Vagina (tissue), 2 donors: ENCODE measurements around the gene PPP1R36.
"Not testable (repeated sequence)": the region's sequence is repeated elsewhere in the genome, so short reads cannot be mapped to it uniquely, and the experiment has no call there.

Source experiments
- POLR2A ChIP-seq, 2 donors: fragments of 450-650 bp; IDR thresholded peaks; one replicate each; pipeline ENCODE4 v1.6.1; 2017; ENCODE audit warnings: antibody characterized with exemption in 2 of 2, mild to moderate bottlenecking in 2 of 2, moderate library complexity in 2 of 2
- POLR2AphosphoS5 ChIP-seq, 2 donors: sonication (generic); formaldehyde crosslinking; IDR thresholded peaks; one replicate each; pipeline ENCODE4 v1.9.0; 2017; ENCODE audit warnings: antibody characterized with exemption in 2 of 2, mild to moderate bottlenecking in 2 of 2, low read depth in 1 of 2; ENCODE audit not compliant: insufficient read depth in 1 of 2
- TF ChIP-seq, protein P1 (sequence below), 3 experiments: fragments of 450-650 bp in 2 of 3; fragments of 200-600 bp in 1 of 3; sonication (generic) in 1 of 3; IDR thresholded peaks; one replicate each; pipeline ENCODE4 v1.5.1; 2017 to 2019; ENCODE audit warnings: antibody characterized with exemption in 3 of 3, mild to moderate bottlenecking in 2 of 3, moderate library complexity in 2 of 3

DNA sequence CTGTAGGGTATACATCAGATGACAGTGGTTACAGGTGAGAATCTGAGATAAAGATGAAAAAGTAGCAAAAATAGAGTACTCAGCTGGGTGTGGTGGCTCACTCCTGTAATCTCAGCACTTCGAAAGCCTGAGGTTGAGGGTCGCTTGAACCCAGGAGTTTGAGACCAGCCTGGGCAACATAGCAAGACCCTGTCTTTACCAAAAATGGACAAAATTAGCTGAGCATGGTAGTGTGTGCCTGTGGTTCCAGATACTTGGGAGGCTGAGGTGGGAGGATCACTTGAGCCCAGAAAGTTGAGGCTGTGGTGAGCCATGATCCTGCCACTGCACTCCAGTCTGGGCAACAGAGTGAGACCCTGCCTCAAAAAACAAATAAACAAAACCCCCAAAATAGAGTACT, 8.5 kb downstream of the PPP1R36 start:
- not testable (repeated sequence) for TF ChIP-seq POLR2AphosphoS5 (IDR thresholded peaks at IDR 0.05; ENCODE audit: insufficient read depth in 1 of 2, low read depth in 1 of 2); POLR2A (IDR thresholded peaks at IDR 0.05)
- TF ChIP-seq, protein P1, sequence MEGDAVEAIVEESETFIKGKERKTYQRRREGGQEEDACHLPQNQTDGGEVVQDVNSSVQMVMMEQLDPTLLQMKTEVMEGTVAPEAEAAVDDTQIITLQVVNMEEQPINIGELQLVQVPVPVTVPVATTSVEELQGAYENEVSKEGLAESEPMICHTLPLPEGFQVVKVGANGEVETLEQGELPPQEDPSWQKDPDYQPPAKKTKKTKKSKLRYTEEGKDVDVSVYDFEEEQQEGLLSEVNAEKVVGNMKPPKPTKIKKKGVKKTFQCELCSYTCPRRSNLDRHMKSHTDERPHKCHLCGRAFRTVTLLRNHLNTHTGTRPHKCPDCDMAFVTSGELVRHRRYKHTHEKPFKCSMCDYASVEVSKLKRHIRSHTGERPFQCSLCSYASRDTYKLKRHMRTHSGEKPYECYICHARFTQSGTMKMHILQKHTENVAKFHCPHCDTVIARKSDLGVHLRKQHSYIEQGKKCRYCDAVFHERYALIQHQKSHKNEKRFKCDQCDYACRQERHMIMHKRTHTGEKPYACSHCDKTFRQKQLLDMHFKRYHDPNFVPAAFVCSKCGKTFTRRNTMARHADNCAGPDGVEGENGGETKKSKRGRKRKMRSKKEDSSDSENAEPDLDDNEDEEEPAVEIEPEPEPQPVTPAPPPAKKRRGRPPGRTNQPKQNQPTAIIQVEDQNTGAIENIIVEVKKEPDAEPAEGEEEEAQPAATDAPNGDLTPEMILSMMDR (IDR thresholded peaks at IDR 0.05): not testable (repeated sequence)
